Measurements from ENCODE around the gene VMP1.

DNA sequence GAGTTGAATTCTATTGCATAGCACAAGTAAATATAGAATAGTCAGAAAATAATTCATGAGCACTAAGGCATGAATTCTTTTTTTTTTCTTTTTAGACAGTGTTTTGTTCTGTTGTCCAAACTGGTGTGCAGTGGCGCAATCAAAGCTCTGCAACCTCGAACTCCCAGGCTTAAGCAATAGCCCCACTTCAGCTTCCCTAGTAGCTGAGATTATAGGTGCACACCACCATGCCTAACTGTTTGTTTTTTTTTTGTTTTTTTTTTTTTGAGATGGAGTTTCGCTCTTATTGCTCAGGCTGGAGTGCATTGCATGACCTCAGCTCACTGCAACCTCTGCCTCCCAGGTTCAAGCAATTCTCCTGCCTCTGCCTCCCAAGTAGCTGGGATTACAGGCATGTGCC is 168.7 kb downstream of the VMP1 start:
- no peak for TF ChIP-seq EZH2 (IDR thresholded peaks at IDR 0.05; ENCODE audit: insufficient read depth, poor library complexity, severe bottlenecking)
- TF ChIP-seq EZH2phosphoT487 (IDR thresholded peaks at IDR 0.05; ENCODE audit: insufficient read depth, low read depth): no peak
